GM23338 (cell line): ENCODE results near the gene NUCB2. TPM values are rescaled to one million over a fixed set of nuclear protein-coding genes. Genes with fewer than 3 reads are reported as not detected.

Experiments
- ATAC-seq: fragments of 200-7000 bp; cut with Tn5 transposase; 3 replicates; pipeline ENCODE4 v1.9.1; 2020
- DNase-seq: peaks from one replicate; pipeline ENCODE4 v3.0.0-alpha.2; 2015; ENCODE audit warnings: low spot score
- H2AFZ ChIP-seq: fragments of 200-600 bp; sonication (generic); 2 replicates; pipeline ENCODE4 v1.8.0; 2016; ENCODE audit warnings: antibody characterized with exemption, mild to moderate bottlenecking, moderate library complexity
- H3F3A ChIP-seq: fragments of 200-600 bp; sonication (generic); replicated peaks from 2 replicates; pipeline ENCODE4 v1.8.0; 2017; ENCODE audit warnings: antibody characterized with exemption, mixed run types, low read depth
- H3K27ac ChIP-seq: fragments of 200-600 bp; sonication (generic); 2 replicates; pipeline ENCODE4 v1.6.1; 2016; ENCODE audit warnings: low read depth
- H3K27me3 ChIP-seq: fragments of 200-600 bp; sonication (generic); 2 replicates; pipeline ENCODE4 v1.8.0; 2016; ENCODE audit warnings: mild to moderate bottlenecking, mixed run types, moderate library complexity; ENCODE audit not compliant: insufficient read depth
- H3K36me3 ChIP-seq: fragments of 200-600 bp; sonication (generic); 2 replicates; pipeline ENCODE4 v1.8.0; 2016; ENCODE audit warnings: mild to moderate bottlenecking; ENCODE audit not compliant: insufficient read depth
- H3K4me1 ChIP-seq: fragments of 200-600 bp; sonication (generic); 2 replicates; pipeline ENCODE4 v1.8.0; 2016; ENCODE audit warnings: mild to moderate bottlenecking, moderate library complexity; ENCODE audit not compliant: insufficient read depth
- H3K4me2 ChIP-seq: fragments of 200-600 bp; sonication (generic); 2 replicates; pipeline ENCODE4 v1.7.1; 2017; ENCODE audit warnings: mixed run types
- H3K4me3 ChIP-seq: fragments of 200-600 bp; sonication (generic); 2 replicates; pipeline ENCODE4 v1.6.1; 2016; ENCODE audit warnings: mixed run types
- H3K79me2 ChIP-seq: fragments of 200-600 bp; sonication (generic); replicated peaks from 2 replicates; pipeline ENCODE4 v1.8.0; 2017; ENCODE audit warnings: mild to moderate bottlenecking; ENCODE audit not compliant: insufficient read depth
- H3K9me2 ChIP-seq: fragments of 200-600 bp; sonication (generic); 2 replicates; pipeline ENCODE4 v1.8.0; 2017; ENCODE audit not compliant: insufficient read depth
- H4K20me1 ChIP-seq: fragments of 200-600 bp; sonication (generic); replicated peaks from 2 replicates; pipeline ENCODE4 v1.8.0; 2017; ENCODE audit warnings: mild to moderate bottlenecking; ENCODE audit not compliant: insufficient read depth
- H3K27ac Mint-ChIP-seq: 2 replicates; pipeline ENCODE4 v1.8.0; 2020; ENCODE audit warnings: inconsistent platforms, mild to moderate bottlenecking, moderate library complexity, mixed read lengths
- H3K27me3 Mint-ChIP-seq: 3 replicates; pipeline ENCODE4 v1.8.0; 2022; ENCODE audit warnings: low read depth, mild to moderate bottlenecking, moderate library complexity, mixed read lengths, inconsistent platforms; ENCODE audit not compliant: insufficient read depth, poor library complexity
- H3K36me3 Mint-ChIP-seq: 3 replicates; pipeline ENCODE4 v1.8.0; 2021; ENCODE audit warnings: low read depth, mild to moderate bottlenecking, inconsistent platforms, moderate library complexity, mixed read lengths
- H3K4me1 Mint-ChIP-seq: 3 replicates; pipeline ENCODE4 v1.8.0; 2020; ENCODE audit warnings: mild to moderate bottlenecking, inconsistent platforms, mixed read lengths
- H3K4me3 Mint-ChIP-seq: 3 replicates; pipeline ENCODE4 v1.8.0; 2021; ENCODE audit warnings: moderate library complexity, mild to moderate bottlenecking, inconsistent platforms, mixed read lengths
- H3K9me3 Mint-ChIP-seq: 3 replicates; pipeline ENCODE4 v1.8.0; 2020; ENCODE audit warnings: moderate library complexity, mild to moderate bottlenecking, inconsistent platforms, mixed read lengths
- CREB1 ChIP-seq: fragments of 250-450 bp; sonication (Bioruptor Pico); IDR thresholded peaks from 2 replicates; pipeline ENCODE4 v1.5.0; 2020; ENCODE audit warnings: low read depth, mild to moderate bottlenecking, moderate library complexity
- ETS1 ChIP-seq: IDR thresholded peaks from 2 replicates; pipeline ENCODE4 v1.6.1; 2016; ENCODE audit warnings: antibody characterized with exemption
- EZH2 ChIP-seq: fragments of 200-600 bp; sonication (generic); IDR thresholded peaks from one replicate; pipeline ENCODE4 v1.8.0; 2017; ENCODE audit warnings: antibody characterized with exemption, mild to moderate bottlenecking, low read depth; ENCODE audit not compliant: unreplicated experiment
- EZH2phosphoT487 ChIP-seq: fragments of 200-600 bp; sonication (generic); IDR thresholded peaks from one replicate; pipeline ENCODE4 v1.8.1; 2018; ENCODE audit warnings: antibody characterized with exemption; ENCODE audit not compliant: unreplicated experiment
- JUNB ChIP-seq: IDR thresholded peaks from one replicate; pipeline ENCODE4 v1.6.1; 2016; ENCODE audit warnings: antibody characterized with exemption; ENCODE audit not compliant: unreplicated experiment
- NANOG ChIP-seq: IDR thresholded peaks from 2 replicates; pipeline ENCODE4 v1.6.1; 2016; ENCODE audit warnings: antibody characterized with exemption, borderline replicate concordance
- POLR2AphosphoS5 ChIP-seq: IDR thresholded peaks from 2 replicates; pipeline ENCODE4 v1.6.1; 2016; ENCODE audit warnings: antibody characterized with exemption, low read depth
- REST ChIP-seq: IDR thresholded peaks from one replicate; pipeline ENCODE4 v1.6.1; 2018; ENCODE audit warnings: antibody characterized with exemption; ENCODE audit not compliant: unreplicated experiment
- STAT1 ChIP-seq: IDR thresholded peaks from one replicate; pipeline ENCODE4 v1.6.1; 2016; ENCODE audit warnings: antibody characterized with exemption; ENCODE audit not compliant: unreplicated experiment
- ZNF114 ChIP-seq: fragments of 250-450 bp; sonication (Bioruptor Pico); IDR thresholded peaks from 2 replicates; pipeline ENCODE4 v1.5.0; 2020; ENCODE audit warnings: mild to moderate bottlenecking, moderate library complexity
- ZNF331 ChIP-seq: fragments of 250-450 bp; sonication (Bioruptor Pico); IDR thresholded peaks from 2 replicates; pipeline ENCODE4 v1.5.0; 2020; ENCODE audit warnings: low read depth, mild to moderate bottlenecking, moderate library complexity
- ZNF462 ChIP-seq: fragments of 250-450 bp; sonication (Bioruptor Pico); IDR thresholded peaks from 2 replicates; pipeline ENCODE4 v1.5.0; 2020; ENCODE audit warnings: mild to moderate bottlenecking, moderate library complexity
- polyA plus RNA-seq: library from polyadenylated mRNA; unstranded; fragments of >200 nt; fragmentation: Nextera tagmentation; extraction: Ambion mirVana; gene quantifications from 2 replicates; pipeline ENCODE4 v1.2.1, GENCODE V29; 2016
- total RNA-seq: library from RNA; depleted of rRNA; stranded (reverse); fragments of >200 nt; shearing (Covaris generic); gene quantifications from 2 replicates; pipeline ENCODE4 v1.2.3, GENCODE V29; 2014

NUCB2 gene
- total and polyA plus RNA-seq, 2 experiments from 2014 or later = 16.6 to 86.9 TPM

- TF ChIP-seq ZNF462 (CRISPR knock-in tag) (no peak), ETS1 (no peak), STAT1 (no peak), NANOG (no peak), POLR2AphosphoS5 (no peak), EZH2 (no peak), CREB1 (no peak)
These were observed 12.8 kb upstream of the NUCB2 start (continued) for GRCh38 chr11:17263769-17264168.

GRCh38 chr11:17266781-17267180 lies 9.8 kb upstream of the NUCB2 start:
- Histone ChIP-seq H3K9me2 (no peaks in the 10 kb centered on the region), H3F3A (no peaks in the 10 kb centered on the region)
- no peaks in the 10 kb centered on the region for H3K36me3 Mint-ChIP-seq

More at GRCh38 chr11:17266781-17267180, 9.8 kb upstream of the NUCB2 start:
- Histone ChIP-seq H3K4me1 (no peaks in the 10 kb centered on the region), H3K27me3 (no peaks in the 10 kb centered on the region), H3K4me3 (no peak overlapping the region), H4K20me1 (no peaks in the 10 kb centered on the region), H3K36me3 (no peaks in the 10 kb centered on the region), H3K4me2 (no peak overlapping the region), H3K79me2 (no peaks in the 10 kb centered on the region), H3K27ac (no peak overlapping the region), H2AFZ (no peak overlapping the region)
- peaks cover 2% of the 10 kb centered on the region for H3K27me3 Mint-ChIP-seq
- TF ChIP-seq POLR2AphosphoS5 (no peak), NANOG (no peak), JUNB (no peak), REST (no peak), EZH2 (no peak), ZNF331 (CRISPR knock-in tag) (no peak), ETS1 (no peak), ZNF114 (no peak), EZH2phosphoT487 (no peak), STAT1 (no peak)
- H3K27ac Mint-ChIP-seq = no peak overlapping the region
- no peak overlapping the region for H3K4me3 Mint-ChIP-seq
- DNase-seq (no peak), ATAC-seq (no peak)
- no peaks in the 10 kb centered on the region for H3K9me3 Mint-ChIP-seq
- H3K4me1 Mint-ChIP-seq = no peaks in the 10 kb centered on the region; the same call in 2 of the 3 replicates
